ENCODE data around the gene TF.

GRCh38 chr3:133832802-133833144, 86.6 kb downstream of the TF start:
- TF ChIP-seq CTCF (conservative IDR thresholded peaks at IDR 0.05 in 1 of 2, IDR thresholded peaks at IDR 0.05 in 1 of 2; ENCODE audit: extremely low read depth in 1 of 2, insufficient read depth in 1 of 2, low read depth in 1 of 2, low read length in 2 of 2) (no peak), EZH2 (IDR thresholded peaks at IDR 0.05; ENCODE audit: borderline replicate concordance, low read length) (no peak)
